HG02840 (cell line): Measurements from ENCODE around the gene POLK.
A peak's percentile ranks its signal among the peaks of the same experiment; 100 is the strongest.
"Not testable (repeated sequence)": the region's sequence is repeated elsewhere in the genome, so short reads cannot be mapped to it uniquely, and the experiment has no call there.

Source experiments
- ATAC-seq: cut with Tn5 transposase; IDR thresholded peaks from one replicate; pipeline ENCODE4 v1.9.1; 2021; ENCODE audit warnings: mild to moderate bottlenecking, moderate library complexity, moderate number of reproducible peaks; ENCODE audit not compliant: unreplicated experiment, low FRiP score

Gene POLK

GRCh38 chr5:75509956-75510355 lies 1.7 kb upstream of the POLK start:
- no peak for ATAC-seq

- peak; percentile 2 for ATAC-seq
These were observed 1.3 kb upstream of the POLK start for GRCh38 chr5:75510417-75510835.

GRCh38 chr5:75510836-75511434 lies 756 bp upstream of the POLK start:
- peak; percentile 31 for ATAC-seq

GRCh38 chr5:75512383-75513074 lies 838 bp downstream of the POLK start:
- no peak for ATAC-seq

- ATAC-seq = no peak
These were observed 2.1 kb downstream of the POLK start for GRCh38 chr5:75513841-75514240.

- ATAC-seq = no peak
These were observed 2.6 kb downstream of the POLK start for GRCh38 chr5:75514323-75514722.

GRCh38 chr5:75519761-75520160 lies 8.1 kb downstream of the POLK start:
- no peak for ATAC-seq

GRCh38 chr5:75521195-75521594 lies 9.5 kb downstream of the POLK start:
- ATAC-seq = no peak

GRCh38 chr5:75522025-75522424 lies 10.3 kb downstream of the POLK start:
- ATAC-seq = no peak

- no peak for ATAC-seq
These were observed 10.9 kb downstream of the POLK start for GRCh38 chr5:75522542-75522941.

- no peak for ATAC-seq
These were observed 11.6 kb downstream of the POLK start for GRCh38 chr5:75523275-75523674.

GRCh38 chr5:75524071-75524470 lies 12.4 kb downstream of the POLK start:
- peak; percentile 72 for ATAC-seq

GRCh38 chr5:75524591-75524990 lies 12.9 kb downstream of the POLK start:
- no peak for ATAC-seq

- no peak for ATAC-seq
These were observed 13.7 kb downstream of the POLK start for GRCh38 chr5:75525344-75525743.

GRCh38 chr5:75526070-75526469 lies 14.4 kb downstream of the POLK start:
- ATAC-seq = no peak

GRCh38 chr5:75529185-75529584 lies 17.5 kb downstream of the POLK start:
- ATAC-seq = no peak

- no peak for ATAC-seq
These were observed 20.5 kb downstream of the POLK start for GRCh38 chr5:75532190-75532589.

- not testable (repeated sequence) for ATAC-seq
These were observed 22.0 kb downstream of the POLK start for GRCh38 chr5:75533716-75534115.

GRCh38 chr5:75534734-75535133 lies 23.0 kb downstream of the POLK start:
- ATAC-seq = no peak

GRCh38 chr5:75536147-75536546 lies 24.5 kb downstream of the POLK start:
- no peak for ATAC-seq

GRCh38 chr5:75536694-75537360 lies 25.1 kb downstream of the POLK start:
- ATAC-seq = no peak

- ATAC-seq = no peak
These were observed 26.5 kb downstream of the POLK start for GRCh38 chr5:75538211-75538610.
